Stomach (tissue), 9 donors: ENCODE data around the gene NDUFS8. TPM values are rescaled to one million over a fixed set of nuclear protein-coding genes. Genes with fewer than 3 reads are reported as not detected.

Experiments used
- DNase-seq, 2 donors: peaks; one replicate each; pipeline versions ENCODE4 v3.0.0 to v3.0.0-alpha.2; 2013 to 2019
- H3K27ac ChIP-seq, 5 donors: fragments of 200-600 bp in 4 of 5; sonication (generic) in 4 of 5; one replicate each; pipeline ENCODE4 v1.5.1; 2013 to 2019; ENCODE audit warnings: mild to moderate bottlenecking in 1 of 5, moderate library complexity in 1 of 5
- H3K27me3 ChIP-seq, 3 donors: fragments of 200-600 bp; sonication (generic); one replicate each; pipeline ENCODE4 v1.5.1; 2017 to 2019; ENCODE audit warnings: mixed run types in 1 of 3
- H3K36me3 ChIP-seq, 4 donors: fragments of 200-600 bp; sonication (generic); 1 replicate in 3 of 4; 2 replicates in 1 of 4; pipeline ENCODE4 v1.5.1; 2016 to 2019
- H3K4me1 ChIP-seq, 4 donors: fragments of 200-600 bp; sonication (generic); one replicate each; pipeline ENCODE4 v1.5.1; 2016 to 2019
- H3K4me3 ChIP-seq, 4 donors: fragments of 200-600 bp; sonication (generic) in 3 of 4; one replicate each; pipeline ENCODE4 v1.5.1; 2016 to 2019; ENCODE audit warnings: mild to moderate bottlenecking in 1 of 4
- H3K9me3 ChIP-seq, 4 donors: fragments of 200-600 bp; sonication (generic); one replicate each; pipeline ENCODE4 v1.5.1; 2016 to 2019
- CTCF ChIP-seq, 7 experiments: fragments of 450-650 bp in 4 of 7; fragments of 200-600 bp in 3 of 7; sonication (generic) in 3 of 7; IDR thresholded peaks; one replicate each; pipeline ENCODE4 v1.5.1; 2016 to 2019; ENCODE audit warnings: antibody characterized with exemption in 7 of 7, control low read depth in 2 of 7, mild to moderate bottlenecking in 1 of 7
- EP300 ChIP-seq: sonication (generic); formaldehyde crosslinking; IDR thresholded peaks from one replicate; pipeline ENCODE4 v1.6.1; 2017; ENCODE audit warnings: antibody characterized with exemption
- POLR2A ChIP-seq, 4 donors: fragments of 450-650 bp; IDR thresholded peaks; one replicate each; pipeline ENCODE4 v1.6.1; 2016; ENCODE audit warnings: antibody characterized with exemption in 4 of 4, control low read depth in 2 of 4, mild to moderate bottlenecking in 1 of 4, moderate library complexity in 1 of 4
- POLR2AphosphoS5 ChIP-seq, 3 donors: sonication (generic); formaldehyde crosslinking; IDR thresholded peaks; one replicate each; pipeline ENCODE4 v1.6.1; 2016; ENCODE audit warnings: antibody characterized with exemption in 3 of 3
- WGBS, 5 donors: extraction: QIAGEN DNeasy Blood & Tissue Kit in 3 of 5; methylation state at CpG; one replicate each; pipeline versions ENCODE4 v1.1.5 to v1.1.7; 2013 to 2018; 5-methylcytosine and 5-hydroxymethylcytosine counted together
- intact Hi-C: fragments of 100-400 bp; cut with DNase I; formaldehyde crosslinking; loops from one replicate; pipeline ENCODE4 v1.15.1; 2023; ENCODE audit warnings: low total_unique reads
- polyA plus RNA-seq, 3 donors: library from polyadenylated mRNA; stranded (reverse); fragments of 200-250 nt; gene quantifications; one replicate each; pipeline ENCODE4 v1.2.3, GENCODE V29; 2013
- total RNA-seq, 5 donors: library from RNA; depleted of rRNA; stranded (reverse); fragments of >200 nt; gene quantifications; one replicate each; pipeline versions ENCODE4 v1.1.0 to v1.2.3, GENCODE V29; 2014 to 2016
- donor health status: healthy with polysubstance abuse.
- donor health status: Bipolar disorder and iron deficiency.
- donor health status: healthy.

The NDUFS8 gene
- total and polyA plus RNA-seq, 8 donors: 52.0 to 310 (median 161) TPM

- H3K9me3 ChIP-seq: no peaks in the 10 kb centered on the region
- peaks cover 50 to 78% (median 58%) of the 10 kb centered on the region in 4 donors for H3K4me1 ChIP-seq
- 61 to 72% (median 66%) methylated on average over 13 of the region's 13 CpGs for whole genome bisulfite sequencing, 5 donors
- no peak for DNase-seq
- no peak for TF ChIP-seq POLR2AphosphoS5 (IDR thresholded peaks at IDR 0.05)
- no peak for TF ChIP-seq CTCF (IDR thresholded peaks at IDR 0.05)
- TF ChIP-seq POLR2A (IDR thresholded peaks at IDR 0.05): no peak
- no peak for TF ChIP-seq EP300
- H3K36me3 ChIP-seq: peaks cover 0 to 4% (median 0%) of the 10 kb centered on the region in 4 donors
- no peaks in the 10 kb centered on the region for H3K27me3 ChIP-seq
- peak overlapping the region in 2 of 5 donors; percentile 20 to 37 for H3K27ac ChIP-seq
- no peak overlapping the region for H3K4me3 ChIP-seq
- intact Hi-C loops: no loop called here
Measured at GRCh38 chr11:68016161-68016903, 14.1 kb upstream of the NDUFS8 start.

GRCh38 chr11:68016904-68017817, 13.3 kb upstream of the NDUFS8 start:
- H3K4me1 ChIP-seq: peaks cover 42 to 69% (median 51%) of the 10 kb centered on the region in 4 donors
- DNase-seq: peak in 1 of 2 donors; percentile 65

DNA sequence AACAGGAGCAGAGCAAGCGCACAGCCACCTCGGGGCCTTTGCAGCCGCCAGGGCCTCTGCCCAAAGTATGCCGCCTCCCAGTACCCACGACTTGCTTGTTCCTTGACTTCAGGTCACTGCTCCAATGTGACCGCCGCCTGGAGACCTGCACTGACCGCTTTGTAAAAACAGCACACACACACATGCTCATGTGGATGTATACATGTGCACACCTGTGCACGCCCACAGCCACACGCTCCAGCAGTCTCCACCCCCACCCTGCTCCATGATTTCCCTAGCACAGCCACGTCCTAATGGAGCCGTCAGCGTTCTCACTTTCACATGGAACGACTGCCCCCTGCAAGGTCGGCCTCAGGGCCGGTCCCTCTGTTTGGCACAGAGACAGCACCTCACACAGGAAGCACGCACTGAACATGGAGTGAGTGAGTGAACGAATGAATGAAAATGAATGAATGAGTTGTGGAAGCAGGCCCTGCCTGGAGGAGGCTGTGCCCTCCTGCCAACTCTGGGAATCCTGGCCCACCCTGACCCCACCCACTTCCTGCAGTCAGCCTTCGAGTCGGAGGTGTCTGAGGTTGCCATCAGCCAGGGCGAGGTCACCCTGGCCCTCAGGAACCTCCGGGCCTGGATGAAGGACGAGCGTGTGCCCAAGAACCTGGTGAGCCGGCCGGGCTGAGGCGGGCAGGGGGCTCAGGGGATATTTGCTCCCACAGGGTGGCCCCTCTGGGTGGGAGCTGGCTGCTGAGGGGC, 12.3 kb upstream of the NDUFS8 start:
- no peak for TF ChIP-seq POLR2AphosphoS5 (IDR thresholded peaks at IDR 0.05)
- no peak for TF ChIP-seq EP300
- no peak for TF ChIP-seq CTCF (IDR thresholded peaks at IDR 0.05)
- no peak for TF ChIP-seq POLR2A (IDR thresholded peaks at IDR 0.05)
- intact Hi-C loops: no loop called here
- DNase-seq: no peak
- Histone ChIP-seq H3K27me3 (no peaks in the 10 kb centered on the region), H3K4me3 (no peak overlapping the region), H3K36me3 (peaks cover 0 to 19% (median 14%) of the 10 kb centered on the region in 4 donors), H3K9me3 (no peaks in the 10 kb centered on the region), H3K27ac (no peak overlapping the region), H3K4me1 (peaks cover 32 to 60% (median 42%) of the 10 kb centered on the region in 4 donors)
- 63 to 73% (median 70%) methylated on average over 26 to 27 of the region's 27 CpGs for WGBS, 5 donors

More at GRCh38 chr11:68016904-68017817, 13.3 kb upstream of the NDUFS8 start:
- TF ChIP-seq EP300 (no peak), POLR2AphosphoS5 (IDR thresholded peaks at IDR 0.05) (no peak), CTCF (IDR thresholded peaks at IDR 0.05) (no peak), POLR2A (IDR thresholded peaks at IDR 0.05) (no peak)
- intact Hi-C loops: no loop called here
- Histone ChIP-seq H3K36me3 (peaks cover 0 to 10% (median 7%) of the 10 kb centered on the region in 4 donors), H3K27me3 (no peaks in the 10 kb centered on the region), H3K27ac (peak overlapping the region in 2 of 5 donors; percentile 37 to 42), H3K9me3 (no peaks in the 10 kb centered on the region), H3K4me3 (no peak overlapping the region)
- WGBS, 5 donors: 35 to 63% (median 45%) methylated on average over 14 to 16 of the region's 16 CpGs

DNA sequence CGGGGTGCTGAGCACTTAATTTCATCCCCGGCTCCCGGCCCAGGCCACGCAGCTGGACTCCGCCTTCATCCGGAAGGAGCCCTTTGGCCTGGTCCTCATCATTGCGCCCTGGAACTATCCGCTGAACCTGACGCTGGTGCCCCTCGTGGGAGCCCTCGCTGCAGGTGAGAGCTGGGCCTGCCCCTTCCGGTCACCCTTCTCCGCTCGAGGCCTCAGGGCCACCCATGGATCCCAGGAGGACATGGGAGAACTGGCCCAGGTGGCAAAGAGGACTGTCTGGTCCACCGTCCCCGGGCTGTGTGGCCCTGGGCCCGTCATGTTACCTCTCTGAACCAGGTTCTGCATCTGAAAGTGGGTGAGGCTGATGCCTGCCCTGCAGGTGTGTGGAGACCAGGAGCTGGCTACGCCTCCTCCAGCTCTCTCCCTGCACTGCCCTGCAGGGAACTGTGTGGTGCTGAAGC, 11.7 kb upstream of the NDUFS8 start:
- DNase-seq: no peak

More for the DNA sequence above, 11.7 kb upstream of the NDUFS8 start:
- 89 to 93% (median 91%) methylated on average over 14 to 18 of the region's 18 CpGs for WGBS, 5 donors
- Histone ChIP-seq H3K27ac (no peak overlapping the region), H3K27me3 (no peaks in the 10 kb centered on the region), H3K4me1 (peaks cover 26 to 53% (median 36%) of the 10 kb centered on the region in 4 donors), H3K4me3 (no peak overlapping the region), H3K36me3 (peaks cover 0 to 21% (median 15%) of the 10 kb centered on the region in 4 donors), H3K9me3 (no peaks in the 10 kb centered on the region)
- TF ChIP-seq POLR2AphosphoS5 (IDR thresholded peaks at IDR 0.05) (no peak), POLR2A (IDR thresholded peaks at IDR 0.05) (no peak), EP300 (no peak)
- intact Hi-C loops: no loop called here
